Measurements from ENCODE around the gene C1QL4. TPM values are rescaled to one million over a fixed set of nuclear protein-coding genes. Genes with fewer than 3 reads are reported as not detected.

Gene C1QL4
- total and polyA plus RNA-seq, 2 donors (not counting 1 experiment from before 2014, with no cell fraction given) = 0.17 TPM; not detected in 1

- H3K79me2 ChIP-seq (ENCODE audit: control insufficient read depth, insufficient read depth, low read length) = no peaks in the 10 kb centered on the region
These were observed 25.1 kb upstream of the C1QL4 start for GRCh38 chr12:49362077-49362476.

DNA sequence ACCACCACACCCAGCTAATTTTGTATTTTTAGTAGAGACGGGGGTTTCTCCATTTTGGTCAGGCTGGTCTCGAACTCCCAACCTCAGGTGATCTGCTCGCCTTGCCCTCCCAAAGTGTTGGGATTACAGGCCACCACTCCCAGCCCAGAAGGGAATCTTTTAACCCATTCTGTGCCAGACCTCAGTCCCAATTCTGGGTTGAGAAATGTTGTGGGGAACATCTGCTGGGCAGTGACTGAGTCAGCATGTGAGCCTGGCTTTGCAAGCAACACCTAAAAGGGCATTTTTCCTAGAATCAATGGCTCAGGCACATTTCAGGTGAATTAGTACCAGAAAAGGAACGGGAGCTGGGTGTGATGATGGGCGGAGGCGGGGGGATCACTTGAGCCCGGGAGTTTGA is 22.7 kb upstream of the C1QL4 start:
- no peaks in the 10 kb centered on the region for H4K20me1 ChIP-seq (ENCODE audit: control insufficient read depth, extremely low read depth, insufficient read depth, low read length)

More at GRCh38 chr12:49362077-49362476, 25.1 kb upstream of the C1QL4 start:
- Histone ChIP-seq H3K9me3 (ENCODE audit: control insufficient read depth, insufficient read depth, low read depth, low read length) (no peaks in the 10 kb centered on the region), H3K4me3 (replicated peaks in 1 of 4; ENCODE audit: control extremely low read depth in 1 of 4, insufficient read depth in 1 of 4, low read depth in 3 of 4, low read length in 4 of 4) (no peak overlapping the region), H3K9ac (ENCODE audit: insufficient read depth, low read length) (no peak overlapping the region), H3K4me1 (ENCODE audit: control insufficient read depth, extremely low read depth, insufficient read depth, low read length) (peaks cover 6% of the 10 kb centered on the region), H3K27me3 (ENCODE audit: control insufficient read depth, insufficient read depth, low read length) (no peaks in the 10 kb centered on the region), H3K27ac (ENCODE audit: insufficient read depth, low read length) (no peak overlapping the region), H4K20me1 (ENCODE audit: control insufficient read depth, extremely low read depth, insufficient read depth, low read length) (no peaks in the 10 kb centered on the region), H3K4me2 (ENCODE audit: extremely low read depth, insufficient read depth, low read length) (no peak overlapping the region), H2AFZ (ENCODE audit: low read length) (no peak overlapping the region), H3K36me3 (ENCODE audit: control insufficient read depth, insufficient read depth, low read length) (no peaks in the 10 kb centered on the region)
- DNase-seq (ENCODE audit: low read depth in 2 of 2) = no peak
- TF ChIP-seq, protein P1, sequence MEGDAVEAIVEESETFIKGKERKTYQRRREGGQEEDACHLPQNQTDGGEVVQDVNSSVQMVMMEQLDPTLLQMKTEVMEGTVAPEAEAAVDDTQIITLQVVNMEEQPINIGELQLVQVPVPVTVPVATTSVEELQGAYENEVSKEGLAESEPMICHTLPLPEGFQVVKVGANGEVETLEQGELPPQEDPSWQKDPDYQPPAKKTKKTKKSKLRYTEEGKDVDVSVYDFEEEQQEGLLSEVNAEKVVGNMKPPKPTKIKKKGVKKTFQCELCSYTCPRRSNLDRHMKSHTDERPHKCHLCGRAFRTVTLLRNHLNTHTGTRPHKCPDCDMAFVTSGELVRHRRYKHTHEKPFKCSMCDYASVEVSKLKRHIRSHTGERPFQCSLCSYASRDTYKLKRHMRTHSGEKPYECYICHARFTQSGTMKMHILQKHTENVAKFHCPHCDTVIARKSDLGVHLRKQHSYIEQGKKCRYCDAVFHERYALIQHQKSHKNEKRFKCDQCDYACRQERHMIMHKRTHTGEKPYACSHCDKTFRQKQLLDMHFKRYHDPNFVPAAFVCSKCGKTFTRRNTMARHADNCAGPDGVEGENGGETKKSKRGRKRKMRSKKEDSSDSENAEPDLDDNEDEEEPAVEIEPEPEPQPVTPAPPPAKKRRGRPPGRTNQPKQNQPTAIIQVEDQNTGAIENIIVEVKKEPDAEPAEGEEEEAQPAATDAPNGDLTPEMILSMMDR (conservative IDR thresholded peaks at IDR 0.05 in 1 of 2, IDR thresholded peaks at IDR 0.05 in 1 of 2; ENCODE audit: low read depth in 1 of 2, low read length in 2 of 2) = no peak
- TF ChIP-seq EZH2 (IDR thresholded peaks at IDR 0.05; ENCODE audit: low read length, missing control alignments) = no peak

DNA sequence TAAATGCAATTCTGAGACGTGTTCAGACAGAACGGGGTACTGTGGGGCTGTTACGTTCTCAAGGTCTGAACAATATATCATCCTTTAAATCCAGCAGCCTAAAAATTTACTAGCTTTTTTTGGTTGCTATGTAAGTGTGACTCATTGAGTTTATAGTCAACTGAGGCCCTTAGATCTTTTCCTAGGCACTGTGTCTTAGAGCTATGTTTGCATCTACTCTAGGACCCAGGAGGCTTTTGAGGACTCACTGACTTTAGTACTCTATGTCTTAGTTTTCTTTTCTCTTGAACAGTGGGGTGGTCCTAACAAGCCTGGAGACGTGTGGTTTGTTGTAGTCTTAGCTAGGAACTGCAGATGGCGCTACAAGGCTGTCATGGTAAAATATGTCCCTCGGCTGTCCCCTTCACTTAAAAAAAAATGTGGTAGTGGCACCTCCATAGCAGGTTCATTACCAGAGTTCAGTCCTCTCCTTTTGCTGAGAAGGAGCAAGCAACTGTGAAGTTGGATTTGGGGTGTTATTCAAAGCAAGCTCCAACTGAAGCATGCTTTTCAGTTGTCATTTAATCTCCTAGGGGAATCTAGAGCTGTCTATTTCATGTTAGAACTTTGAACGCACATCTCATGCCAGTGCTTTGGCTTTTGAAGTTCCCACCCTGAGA is 21.6 kb upstream of the C1QL4 start:
- DNase-seq (ENCODE audit: low read depth in 2 of 2) = peak; percentile 42 to 81
- no peaks in the 10 kb centered on the region for H3K36me3 ChIP-seq (ENCODE audit: control insufficient read depth, insufficient read depth, low read length)

More for the DNA sequence above, 22.7 kb upstream of the C1QL4 start:
- Histone ChIP-seq H3K4me2 (ENCODE audit: extremely low read depth, insufficient read depth, low read length) (no peak overlapping the region), H3K9me3 (ENCODE audit: control insufficient read depth, insufficient read depth, low read depth, low read length) (no peaks in the 10 kb centered on the region), H3K9ac (ENCODE audit: insufficient read depth, low read length) (no peak overlapping the region), H3K36me3 (ENCODE audit: control insufficient read depth, insufficient read depth, low read length) (no peaks in the 10 kb centered on the region), H3K4me3 (replicated peaks in 1 of 4; ENCODE audit: control extremely low read depth in 1 of 4, insufficient read depth in 1 of 4, low read depth in 3 of 4, low read length in 4 of 4) (no peak overlapping the region), H3K27ac (ENCODE audit: insufficient read depth, low read length) (no peak overlapping the region), H3K27me3 (ENCODE audit: control insufficient read depth, insufficient read depth, low read length) (no peaks in the 10 kb centered on the region), H3K79me2 (ENCODE audit: control insufficient read depth, insufficient read depth, low read length) (no peaks in the 10 kb centered on the region), H3K4me1 (ENCODE audit: control insufficient read depth, extremely low read depth, insufficient read depth, low read length) (no peaks in the 10 kb centered on the region), H2AFZ (ENCODE audit: low read length) (no peak overlapping the region)
- no peak for DNase-seq (ENCODE audit: low read depth in 2 of 2)
- no peak for TF ChIP-seq EZH2 (IDR thresholded peaks at IDR 0.05; ENCODE audit: low read length, missing control alignments)
- TF ChIP-seq, protein P1 (conservative IDR thresholded peaks at IDR 0.05 in 1 of 2, IDR thresholded peaks at IDR 0.05 in 1 of 2; ENCODE audit: low read depth in 1 of 2, low read length in 2 of 2) = no peak

More for the DNA sequence above, 21.6 kb upstream of the C1QL4 start:
- Histone ChIP-seq H2AFZ (ENCODE audit: low read length) (no peak overlapping the region), H3K9me3 (ENCODE audit: control insufficient read depth, insufficient read depth, low read depth, low read length) (no peaks in the 10 kb centered on the region), H3K27ac (ENCODE audit: insufficient read depth, low read length) (no peak overlapping the region), H3K79me2 (ENCODE audit: control insufficient read depth, insufficient read depth, low read length) (no peaks in the 10 kb centered on the region), H3K9ac (ENCODE audit: insufficient read depth, low read length) (no peak overlapping the region), H3K4me2 (ENCODE audit: extremely low read depth, insufficient read depth, low read length) (no peak overlapping the region), H4K20me1 (ENCODE audit: control insufficient read depth, extremely low read depth, insufficient read depth, low read length) (no peaks in the 10 kb centered on the region), H3K27me3 (ENCODE audit: control insufficient read depth, insufficient read depth, low read length) (no peaks in the 10 kb centered on the region), H3K4me3 (replicated peaks in 1 of 4; ENCODE audit: control extremely low read depth in 1 of 4, insufficient read depth in 1 of 4, low read depth in 3 of 4, low read length in 4 of 4) (no peak overlapping the region), H3K4me1 (ENCODE audit: control insufficient read depth, extremely low read depth, insufficient read depth, low read length) (no peaks in the 10 kb centered on the region)
- TF ChIP-seq, protein P1 (conservative IDR thresholded peaks at IDR 0.05 in 1 of 2, IDR thresholded peaks at IDR 0.05 in 1 of 2; ENCODE audit: low read depth in 1 of 2, low read length in 2 of 2) = peak; percentile 83 to 92
- TF ChIP-seq EZH2 (IDR thresholded peaks at IDR 0.05; ENCODE audit: low read length, missing control alignments) = no peak

All from fibroblast of lung (primary cell).